HG02973 (cell line): ENCODE data around the gene SPP1.
"Not testable (repeated sequence)": the region's sequence is repeated elsewhere in the genome, so short reads cannot be mapped to it uniquely, and the experiment has no call there.

ENCODE experiments used
- ATAC-seq: cut with Tn5 transposase; IDR thresholded peaks from one replicate; pipeline ENCODE4 v1.9.1; 2021; ENCODE audit warnings: moderate library complexity; ENCODE audit not compliant: unreplicated experiment

SPP1 gene

DNA sequence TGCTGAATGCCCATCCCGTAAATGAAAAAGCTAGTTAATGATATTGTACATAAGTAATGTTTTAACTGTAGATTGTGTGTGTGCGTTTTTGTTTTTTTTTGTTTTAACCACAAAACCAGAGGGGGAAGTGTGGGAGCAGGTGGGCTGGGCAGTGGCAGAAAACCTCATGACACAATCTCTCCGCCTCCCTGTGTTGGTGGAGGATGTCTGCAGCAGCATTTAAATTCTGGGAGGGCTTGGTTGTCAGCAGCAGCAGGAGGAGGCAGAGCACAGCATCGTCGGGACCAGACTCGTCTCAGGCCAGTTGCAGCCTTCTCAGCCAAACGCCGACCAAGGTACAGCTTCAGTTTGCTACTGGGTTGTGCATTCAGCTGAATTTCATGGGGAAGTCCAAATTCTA is at the start of gene SPP1:
TSS of gene SPP1 (plus strand) at position 249 of the 400 bp plus-strand sequence. CDS start 1,182 bp downstream, outside the sequence.
- ATAC-seq, result peak; percentile 43

GRCh38 chr4:87926554-87927098 is 48.9 kb upstream of the SPP1 start:
- ATAC-seq, result no peak

- no peak for ATAC-seq
These were observed 44.9 kb upstream of the SPP1 start for GRCh38 chr4:87930629-87931028.

DNA sequence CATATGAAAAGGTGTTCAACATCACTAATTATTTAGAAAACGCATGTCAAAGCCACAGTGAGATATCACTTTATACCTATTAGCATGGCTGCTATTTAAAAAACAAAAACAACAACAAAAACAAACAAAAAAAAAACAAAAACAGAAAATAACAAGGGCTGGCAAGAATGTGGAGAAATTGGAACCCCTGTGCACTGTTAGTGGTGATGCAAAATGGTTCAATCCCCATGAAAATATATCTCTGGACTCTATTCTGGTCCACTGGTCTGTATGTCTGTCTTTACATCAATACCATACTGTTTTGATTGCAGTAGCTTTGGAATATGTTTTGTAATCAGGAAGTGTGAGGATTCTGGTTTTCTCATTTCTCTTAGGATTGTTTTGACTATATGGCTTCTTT is 43.6 kb upstream of the SPP1 start:
- ATAC-seq, result no peak

GRCh38 chr4:87932718-87933141 is 42.8 kb upstream of the SPP1 start:
- no peak for ATAC-seq

DNA sequence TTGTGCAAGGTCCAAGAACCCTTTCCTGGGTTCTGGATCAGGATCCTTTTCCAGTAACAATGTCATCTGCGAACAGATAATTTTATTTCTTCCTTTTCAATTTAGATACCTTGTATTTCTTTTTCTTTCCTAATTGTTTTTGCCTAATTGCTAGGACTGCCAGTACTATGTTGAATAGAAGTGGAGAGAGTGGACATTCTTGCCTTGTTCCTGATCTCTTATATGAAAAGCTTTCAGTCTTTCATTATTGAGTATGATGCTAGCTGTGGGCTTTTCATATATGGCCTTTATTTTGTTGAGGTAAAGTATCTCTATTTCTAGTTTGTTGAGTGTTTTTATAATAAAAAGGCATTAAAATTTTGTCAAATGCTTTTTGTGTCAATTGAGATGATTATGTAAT is 42.2 kb upstream of the SPP1 start:
- ATAC-seq, result no peak

DNA sequence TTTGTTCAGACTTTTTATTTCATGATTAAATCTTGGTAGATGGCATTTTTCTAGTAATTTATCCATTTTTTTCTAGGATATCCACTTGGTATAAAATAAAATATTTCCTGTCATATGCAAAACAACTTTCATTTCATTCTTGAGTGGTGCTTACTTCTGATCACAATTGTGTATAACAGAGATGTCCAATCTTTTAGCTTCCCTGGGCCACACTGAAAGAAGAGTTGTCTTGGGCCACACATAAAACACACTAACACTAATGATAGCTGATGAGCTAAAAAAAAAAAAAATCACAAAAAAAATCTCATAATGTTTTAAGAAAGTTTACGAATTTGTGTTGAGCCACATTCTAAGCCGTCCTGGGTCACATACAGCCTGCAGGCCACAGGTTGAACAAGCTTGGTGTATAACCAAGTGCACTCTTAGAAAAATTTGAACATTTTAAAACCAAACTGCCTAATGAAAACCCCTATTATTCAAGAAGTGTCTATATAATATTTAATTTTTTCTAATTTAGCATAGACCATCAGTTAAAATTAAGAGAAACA is 41.3 kb upstream of the SPP1 start:
- ATAC-seq, result no peak

DNA sequence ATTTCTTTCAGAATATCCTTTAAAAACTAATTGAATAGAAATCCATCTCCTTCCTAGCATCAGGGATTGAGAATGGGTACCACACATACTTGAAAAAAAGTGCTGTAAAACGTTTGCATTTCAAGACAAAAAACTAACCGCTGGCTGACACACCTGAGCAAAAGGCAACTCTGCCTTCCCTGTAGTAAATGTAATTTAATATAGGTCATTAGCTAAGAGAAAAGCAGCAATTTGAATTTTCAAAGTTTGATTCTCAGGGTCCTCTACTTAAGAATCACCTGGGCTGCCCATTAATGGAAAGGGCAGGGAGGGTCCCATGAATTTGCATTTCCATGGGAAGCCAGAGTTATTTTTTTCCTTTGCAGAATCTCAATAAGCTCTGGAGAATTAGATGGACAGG is 40.5 kb upstream of the SPP1 start:
- ATAC-seq, result no peak

GRCh38 chr4:87935954-87936353 is 39.6 kb upstream of the SPP1 start:
- ATAC-seq, result not testable (repeated sequence)

DNA sequence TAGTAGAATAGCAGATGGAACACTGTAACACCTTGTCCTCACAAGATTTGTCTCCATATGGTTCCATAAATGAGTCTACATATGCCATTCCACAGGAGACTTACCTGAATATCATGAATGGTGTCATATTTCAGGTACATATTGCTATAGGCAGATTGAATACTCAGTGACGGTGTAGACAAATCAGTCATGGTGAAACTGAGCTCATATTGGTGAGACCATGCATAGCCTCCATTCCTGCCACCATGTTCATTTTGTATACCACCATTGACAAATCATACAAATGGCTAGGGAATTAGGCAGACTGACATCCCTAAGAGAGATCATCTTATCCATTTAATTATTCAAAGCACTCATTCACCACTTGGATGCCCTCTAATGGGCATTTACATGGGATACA is 38.0 kb upstream of the SPP1 start:
- ATAC-seq, result no peak

DNA sequence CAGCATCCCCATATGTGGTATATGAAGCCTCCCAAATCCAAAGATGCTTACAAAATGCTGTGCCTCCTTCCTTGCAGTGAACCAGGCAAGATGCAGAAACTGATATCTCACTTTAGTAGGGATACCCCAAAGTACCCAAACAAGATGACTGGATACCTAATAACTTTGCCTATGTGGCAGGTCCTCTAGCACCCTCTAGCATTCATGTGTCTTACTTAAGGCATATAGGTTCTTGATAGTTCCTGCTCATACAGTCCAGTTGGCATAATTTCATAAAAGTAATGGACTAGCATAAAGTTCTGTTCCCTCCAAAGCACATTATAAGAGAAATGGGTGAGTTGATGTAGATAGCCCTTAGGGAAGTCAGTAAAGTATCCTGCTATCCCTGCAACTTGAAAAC is 36.8 kb upstream of the SPP1 start:
- ATAC-seq, result no peak

GRCh38 chr4:87939978-87940690 is 35.4 kb upstream of the SPP1 start:
- no peak for ATAC-seq

- not testable (repeated sequence) for ATAC-seq
These were observed 34.7 kb upstream of the SPP1 start for GRCh38 chr4:87940809-87941208.

GRCh38 chr4:87941537-87942392 is 33.7 kb upstream of the SPP1 start:
- ATAC-seq, result no peak

- no peak for ATAC-seq
These were observed 31.8 kb upstream of the SPP1 start for GRCh38 chr4:87943660-87944149.

- no peak for ATAC-seq
These were observed 30.5 kb upstream of the SPP1 start for GRCh38 chr4:87944967-87945366.

DNA sequence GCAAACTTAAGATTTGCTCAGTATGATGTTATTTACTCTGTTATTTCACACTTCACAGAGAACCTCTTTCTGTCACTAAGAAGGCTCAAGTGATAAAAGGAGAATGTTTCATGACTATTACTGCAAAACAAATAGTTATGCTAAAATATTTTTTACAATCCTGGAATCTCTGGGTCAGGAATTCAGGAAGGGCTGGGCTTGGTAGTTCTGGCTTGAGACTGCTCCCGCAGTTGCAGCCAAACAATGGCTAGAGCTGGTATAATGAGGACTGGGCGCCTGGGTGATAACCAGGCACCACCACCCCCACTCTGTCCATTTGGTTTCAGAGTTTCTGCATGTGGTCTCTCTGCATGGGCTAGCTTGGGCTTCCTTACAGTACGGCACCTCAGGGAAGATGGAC is 28.7 kb upstream of the SPP1 start:
- ATAC-seq, result no peak

DNA sequence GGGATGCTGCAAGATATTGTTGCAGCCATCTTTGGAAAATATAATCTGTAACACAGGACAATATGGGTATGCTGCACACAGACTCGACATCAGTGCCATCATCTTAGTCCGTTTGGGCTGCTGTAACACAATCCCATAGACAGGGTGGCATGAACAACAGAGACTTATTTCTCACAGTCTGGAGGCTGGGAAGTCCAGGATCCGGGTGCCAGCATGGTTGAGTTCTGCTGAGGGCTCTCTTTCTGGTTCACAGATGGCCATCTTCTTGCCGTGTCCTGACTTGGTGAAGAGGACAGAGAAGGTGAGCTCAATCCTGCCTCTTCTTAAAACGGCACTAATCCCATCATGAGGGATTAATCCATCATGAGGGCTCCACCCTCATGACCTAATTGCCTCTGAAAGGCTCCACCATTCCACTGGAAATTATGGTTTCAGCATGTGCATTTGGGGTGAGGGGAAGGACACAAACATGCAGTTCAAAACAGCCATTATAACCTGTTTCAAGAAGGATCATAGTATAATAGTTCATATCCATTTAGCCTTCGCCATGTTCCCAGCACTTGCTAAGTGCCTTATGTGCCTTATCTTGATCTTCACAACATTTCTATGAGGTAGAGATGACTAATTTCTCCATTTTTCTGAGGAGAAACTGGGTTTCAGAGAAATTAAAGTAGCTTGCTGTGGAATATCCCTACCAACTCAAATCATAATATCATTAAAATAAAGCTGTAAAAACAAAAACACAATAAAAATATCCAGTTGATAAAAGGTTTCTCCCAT is 27.9 kb upstream of the SPP1 start:
- ATAC-seq, result no peak

DNA sequence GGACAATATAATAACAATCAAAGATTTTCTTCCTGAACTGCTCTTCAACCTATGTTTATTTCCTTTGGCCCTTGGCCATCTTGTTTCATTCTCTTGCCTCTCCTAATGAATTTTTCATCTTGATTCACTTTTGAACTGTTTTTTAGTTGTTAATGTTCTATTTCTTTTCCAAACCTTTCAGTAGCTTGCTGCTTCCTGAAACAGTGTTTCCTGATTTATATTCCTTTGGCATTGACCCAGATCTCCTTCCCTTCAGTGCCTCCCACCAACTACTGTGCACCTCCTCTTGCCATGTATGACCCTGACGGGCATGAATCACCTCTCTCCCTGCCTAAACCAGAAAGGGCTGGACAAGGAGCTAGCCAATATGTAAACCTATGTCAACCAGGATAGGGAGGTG is 25.6 kb upstream of the SPP1 start:
- no peak for ATAC-seq

DNA sequence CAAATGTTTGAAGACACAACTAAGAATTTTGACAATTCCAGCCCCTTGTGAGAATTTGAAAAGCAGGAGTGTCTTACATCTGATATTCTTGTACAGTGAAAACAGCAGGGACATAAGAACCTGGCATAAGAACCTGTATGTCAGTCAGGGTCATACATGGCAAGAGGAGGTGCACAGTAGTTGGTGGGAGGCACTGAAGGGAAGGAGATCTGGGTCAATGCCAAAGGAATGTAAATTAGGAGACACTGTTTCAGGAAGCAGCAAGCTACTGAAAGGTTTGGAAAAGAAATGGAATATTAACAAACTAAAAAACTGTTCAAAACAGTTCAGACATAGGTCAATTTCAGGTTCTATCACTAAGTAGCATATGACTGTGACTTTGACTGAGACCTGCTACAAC is 25.0 kb upstream of the SPP1 start:
- no peak for ATAC-seq
